GM18868 (cell line): ENCODE results near the gene PNLIP.

Experiments used
- ATAC-seq: cut with Tn5 transposase; IDR thresholded peaks from one replicate; pipeline ENCODE4 v1.9.1; 2021; ENCODE audit warnings: mild to moderate bottlenecking, moderate library complexity; ENCODE audit not compliant: unreplicated experiment

The PNLIP gene

GRCh38 chr10:116567335-116567734, 21.6 kb downstream of the PNLIP start:
- ATAC-seq, result no peak

DNA sequence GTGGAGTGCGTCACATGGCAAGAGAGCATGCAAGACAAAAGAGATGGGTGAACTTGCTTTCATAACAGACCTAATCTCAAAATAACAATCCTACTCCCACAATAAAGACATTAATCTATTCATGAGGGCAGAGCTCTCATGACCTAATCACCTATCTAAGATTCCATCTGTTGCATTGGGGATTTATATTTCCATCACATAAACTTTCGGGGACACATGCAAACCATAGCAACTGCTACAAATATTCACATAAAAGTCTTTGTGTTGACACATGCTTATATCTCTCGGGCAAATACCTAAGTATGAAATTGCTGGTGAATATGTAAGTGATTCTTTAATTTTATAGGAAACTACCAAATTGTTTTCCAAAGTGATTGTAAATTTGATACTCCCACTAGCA, 29.1 kb downstream of the PNLIP start:
- no peak for ATAC-seq

DNA sequence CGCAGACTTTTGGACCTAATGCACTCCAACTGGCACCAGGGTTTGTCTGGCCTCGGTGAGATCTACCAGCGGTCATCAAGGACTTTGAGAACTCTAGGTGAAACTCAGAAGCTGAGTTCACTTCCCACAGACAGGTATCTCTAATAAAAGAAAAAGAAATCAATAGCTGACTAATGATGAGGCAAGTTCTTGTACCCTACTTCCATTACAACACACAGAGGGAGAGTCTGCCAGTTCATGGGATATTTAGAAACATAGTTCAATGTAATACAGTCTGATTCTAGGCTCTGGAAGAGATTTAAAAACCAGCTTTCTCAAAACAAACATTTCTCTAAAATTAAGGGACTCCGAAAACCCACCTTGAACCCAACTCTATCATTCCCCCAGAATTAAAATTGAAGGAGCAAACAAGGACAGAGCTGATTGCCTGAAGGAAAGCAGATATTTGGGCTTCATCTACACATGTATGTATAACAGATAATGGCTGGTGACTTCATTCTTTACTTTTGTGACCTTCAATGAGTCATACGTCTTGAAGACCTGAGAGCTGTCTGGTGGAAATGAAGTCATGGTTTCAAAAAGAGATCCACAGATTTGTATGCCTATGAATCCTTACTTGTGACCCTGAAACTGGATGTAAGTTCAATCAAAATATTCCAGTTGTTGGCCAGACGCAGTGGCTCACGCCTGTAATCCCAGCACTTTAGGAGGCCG, 42.3 kb downstream of the PNLIP start:
- ATAC-seq, result no peak

GRCh38 chr10:116588995-116589394, 43.3 kb downstream of the PNLIP start:
- ATAC-seq, result no peak

DNA sequence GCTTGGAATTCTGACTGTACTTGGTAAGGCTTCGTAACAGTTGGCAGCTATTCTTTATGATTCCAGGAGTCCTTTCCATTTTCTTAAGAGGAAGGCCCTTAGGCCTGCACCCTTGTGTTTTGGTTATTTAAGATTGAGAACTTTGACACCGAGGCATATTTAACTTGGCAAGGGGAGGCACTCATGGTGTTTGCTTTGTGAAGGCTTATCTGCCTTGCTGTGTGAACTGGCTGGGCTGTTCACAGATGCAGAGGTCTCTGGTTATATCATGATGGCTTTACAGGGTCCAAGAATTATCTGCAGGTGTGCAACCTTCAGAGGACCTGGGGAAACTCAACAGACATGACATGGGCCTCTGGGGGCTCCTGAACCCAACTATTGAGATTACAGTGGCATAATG, 44.2 kb downstream of the PNLIP start:
- ATAC-seq, result no peak

DNA sequence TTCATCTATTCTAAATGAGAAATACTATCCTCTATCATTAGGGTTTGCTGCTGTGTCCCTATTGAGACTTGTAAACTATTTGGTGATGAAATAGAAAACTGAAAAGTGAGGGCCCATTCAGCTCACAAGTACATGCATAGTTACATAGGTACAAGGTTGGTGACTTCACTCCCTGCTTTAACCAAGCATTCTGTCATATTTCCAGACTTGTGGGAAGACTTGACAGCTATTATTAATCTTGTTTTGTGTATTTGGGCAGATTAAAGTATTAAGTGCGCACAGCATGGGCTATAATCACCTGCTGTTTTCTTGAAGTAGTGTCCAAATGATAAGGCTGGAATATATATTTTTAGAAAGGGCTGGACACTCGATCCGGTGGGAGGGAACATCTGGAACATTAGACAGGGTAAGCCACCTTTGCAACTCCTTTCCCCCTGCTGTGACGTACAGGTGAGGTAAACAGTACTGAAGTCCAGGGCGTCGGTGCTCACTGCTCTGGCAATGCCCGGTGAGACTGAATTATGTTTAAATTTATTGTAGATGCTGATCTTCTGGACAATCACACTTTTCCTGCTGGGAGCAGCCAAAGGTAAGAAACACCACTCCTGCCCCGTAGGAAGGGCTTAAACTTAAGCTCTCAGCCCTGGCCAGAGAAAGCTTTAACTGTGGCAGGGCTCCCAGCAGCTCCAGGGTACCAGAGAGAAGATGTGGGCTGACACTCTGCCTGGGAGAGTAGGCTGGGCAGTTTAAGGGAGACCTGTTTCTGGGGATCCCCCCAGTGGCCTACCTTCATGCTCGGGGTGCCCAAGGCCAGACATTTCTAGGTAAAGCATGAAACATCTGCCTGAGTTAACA, 45.1 kb downstream of the PNLIP start, which contains the start of gene PNLIPRP1:
TSS of gene PNLIPRP1 (plus strand) at position 370 of the 855 bp plus-strand sequence. CDS start at position 541, 171 bp downstream.
- no peak for ATAC-seq

DNA sequence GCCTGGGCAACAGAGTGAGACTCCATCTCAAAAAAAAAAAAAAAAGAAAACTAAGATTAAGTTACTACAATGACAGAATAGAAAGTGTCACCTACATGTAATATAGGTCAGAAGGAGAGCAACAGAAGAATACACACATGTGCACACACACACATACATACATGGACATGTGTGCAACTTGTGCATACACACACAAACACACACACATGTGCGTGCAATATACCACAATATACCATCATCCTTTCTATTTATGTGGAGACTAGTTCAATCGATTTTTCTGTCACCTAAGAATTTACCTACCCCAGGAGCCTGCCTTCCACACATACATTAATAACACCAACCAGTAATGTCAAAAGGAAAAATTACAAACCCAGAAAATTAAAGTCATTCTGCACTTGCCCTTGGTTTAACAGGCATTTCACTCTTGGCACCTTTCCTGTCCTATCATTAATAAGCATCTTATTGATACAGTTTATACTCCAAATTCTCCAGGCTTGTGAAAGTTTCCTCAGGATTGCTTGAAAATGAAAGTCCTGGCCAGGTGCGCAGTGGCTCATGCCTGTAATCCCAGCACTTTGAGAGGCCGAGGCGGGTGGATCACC, 47.5 kb downstream of the PNLIP start:
- ATAC-seq, result no peak

DNA sequence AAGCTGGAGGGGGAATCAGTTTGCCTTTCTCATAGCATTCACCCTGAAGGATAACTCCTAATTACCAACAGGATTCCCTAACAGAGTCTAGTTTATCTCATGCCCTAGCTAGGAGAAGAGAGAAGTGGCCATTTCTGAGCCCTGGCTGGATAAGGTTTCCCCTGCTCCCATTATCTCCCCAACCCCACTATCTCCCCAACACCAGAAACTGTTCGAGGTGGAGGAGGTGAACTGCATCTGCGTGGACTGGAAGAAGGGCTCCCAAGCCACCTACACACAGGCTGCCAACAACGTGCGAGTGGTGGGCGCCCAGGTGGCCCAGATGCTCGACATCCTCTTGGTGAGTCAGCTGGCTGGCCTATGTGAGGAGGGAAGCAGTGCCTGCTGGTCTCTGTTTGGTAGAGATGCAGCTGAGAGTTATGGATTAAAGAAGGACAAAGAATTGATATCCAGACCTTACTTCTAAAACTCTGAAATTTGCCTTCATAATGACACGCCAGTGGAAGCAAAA, 48.8 kb downstream of the PNLIP start:
- no peak for ATAC-seq

GRCh38 chr10:116596062-116596461, 50.3 kb downstream of the PNLIP start:
- ATAC-seq, result no peak

DNA sequence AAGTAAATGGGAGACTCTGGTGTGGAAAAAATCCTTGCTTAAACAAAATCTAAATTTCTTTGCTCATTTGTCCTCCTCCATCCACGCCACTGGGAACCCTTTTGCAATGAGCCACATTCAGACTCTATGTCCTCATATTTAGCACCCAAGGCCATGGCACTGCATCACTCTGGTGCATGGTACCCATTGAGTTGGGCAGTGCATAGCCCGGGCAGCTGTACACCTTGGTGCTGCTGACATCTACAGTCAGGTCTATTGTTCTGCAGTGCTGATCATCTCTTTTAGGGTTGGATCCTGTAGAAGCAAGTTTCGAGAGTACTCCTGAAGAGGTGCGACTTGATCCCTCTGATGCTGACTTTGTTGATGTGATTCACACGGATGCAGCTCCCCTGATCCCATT, 51.8 kb downstream of the PNLIP start:
- no peak for ATAC-seq

DNA sequence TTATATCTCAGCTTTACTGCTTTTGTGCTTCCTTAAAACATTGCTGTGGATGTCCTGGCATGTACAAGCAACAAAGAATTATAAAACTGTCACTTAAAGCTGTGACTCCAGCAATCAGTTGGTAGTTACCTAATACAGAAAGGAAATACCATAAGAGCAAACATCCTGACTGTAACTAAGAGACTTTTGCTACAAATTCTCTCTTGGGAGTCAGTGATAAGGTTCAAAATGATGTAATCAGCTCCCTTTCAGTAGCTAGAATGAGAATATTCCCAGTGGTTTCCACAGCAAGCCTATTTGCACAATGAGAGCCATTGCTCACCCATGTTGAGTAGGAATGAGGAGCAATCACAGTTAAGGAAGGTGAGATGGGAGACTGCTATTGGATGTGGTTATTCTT, 52.6 kb downstream of the PNLIP start:
- ATAC-seq, result no peak

DNA sequence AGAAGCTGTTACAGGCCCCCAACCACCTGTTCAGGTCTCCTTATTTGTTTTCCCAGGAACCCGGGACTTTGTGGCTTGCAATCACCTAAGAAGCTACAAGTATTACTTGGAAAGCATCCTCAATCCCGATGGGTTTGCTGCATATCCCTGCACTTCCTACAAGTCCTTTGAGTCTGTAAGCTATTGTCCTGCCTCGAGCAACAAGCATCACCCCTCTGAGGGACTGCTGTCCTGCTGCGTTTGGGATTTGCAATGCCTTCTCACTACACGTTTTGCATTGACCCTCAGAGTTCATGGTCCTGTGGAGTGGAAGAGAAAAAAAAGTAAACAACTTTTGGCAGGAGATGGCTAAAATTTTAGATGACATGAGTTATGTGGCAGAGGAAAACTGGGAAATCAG, 54.3 kb downstream of the PNLIP start:
- no peak for ATAC-seq

- ATAC-seq, result no peak
Measured at GRCh38 chr10:116602648-116603400, 57.1 kb downstream of the PNLIP start.

DNA sequence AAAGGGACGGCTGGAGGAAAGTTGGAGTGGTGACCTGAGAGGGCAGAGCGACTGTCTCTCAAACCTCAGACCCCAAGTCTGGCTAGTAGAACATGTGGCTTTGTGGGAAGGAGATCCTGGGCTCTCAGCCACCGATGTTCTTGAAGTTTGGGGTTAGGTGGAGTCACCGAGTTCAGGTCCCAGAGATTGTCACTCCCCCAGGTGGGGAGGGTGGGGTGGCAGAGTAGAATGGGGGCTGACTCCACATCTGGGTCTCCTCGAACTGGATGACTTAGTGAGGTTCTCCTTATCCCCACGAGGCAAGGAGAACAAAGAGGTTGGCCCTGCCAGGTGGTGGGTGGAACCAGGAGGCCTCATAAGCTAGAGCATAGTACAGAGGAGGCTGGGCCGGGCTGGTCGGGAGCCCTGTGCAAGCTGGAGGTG, 60.3 kb downstream of the PNLIP start:
- ATAC-seq, result no peak

DNA sequence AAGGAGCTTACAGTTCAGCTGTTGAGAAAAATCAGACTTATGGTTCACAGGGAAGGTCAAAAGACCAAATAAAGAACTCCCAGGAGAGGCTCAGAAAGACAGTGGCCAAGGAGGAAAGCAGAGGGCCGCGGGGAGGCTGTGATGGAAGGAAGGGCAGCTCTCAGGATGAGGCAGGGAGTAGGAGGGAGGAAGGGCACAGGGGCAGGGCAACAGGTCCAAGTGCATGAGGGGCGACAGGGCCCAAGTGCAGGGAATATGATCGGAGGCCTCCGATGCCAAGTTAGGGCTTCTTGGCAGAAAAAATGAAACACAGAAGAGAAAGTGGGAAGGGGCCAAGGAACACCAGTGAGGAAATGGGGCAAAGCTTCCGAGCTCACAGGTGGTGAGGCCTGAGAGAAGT, 61.6 kb downstream of the PNLIP start:
- no peak for ATAC-seq

DNA sequence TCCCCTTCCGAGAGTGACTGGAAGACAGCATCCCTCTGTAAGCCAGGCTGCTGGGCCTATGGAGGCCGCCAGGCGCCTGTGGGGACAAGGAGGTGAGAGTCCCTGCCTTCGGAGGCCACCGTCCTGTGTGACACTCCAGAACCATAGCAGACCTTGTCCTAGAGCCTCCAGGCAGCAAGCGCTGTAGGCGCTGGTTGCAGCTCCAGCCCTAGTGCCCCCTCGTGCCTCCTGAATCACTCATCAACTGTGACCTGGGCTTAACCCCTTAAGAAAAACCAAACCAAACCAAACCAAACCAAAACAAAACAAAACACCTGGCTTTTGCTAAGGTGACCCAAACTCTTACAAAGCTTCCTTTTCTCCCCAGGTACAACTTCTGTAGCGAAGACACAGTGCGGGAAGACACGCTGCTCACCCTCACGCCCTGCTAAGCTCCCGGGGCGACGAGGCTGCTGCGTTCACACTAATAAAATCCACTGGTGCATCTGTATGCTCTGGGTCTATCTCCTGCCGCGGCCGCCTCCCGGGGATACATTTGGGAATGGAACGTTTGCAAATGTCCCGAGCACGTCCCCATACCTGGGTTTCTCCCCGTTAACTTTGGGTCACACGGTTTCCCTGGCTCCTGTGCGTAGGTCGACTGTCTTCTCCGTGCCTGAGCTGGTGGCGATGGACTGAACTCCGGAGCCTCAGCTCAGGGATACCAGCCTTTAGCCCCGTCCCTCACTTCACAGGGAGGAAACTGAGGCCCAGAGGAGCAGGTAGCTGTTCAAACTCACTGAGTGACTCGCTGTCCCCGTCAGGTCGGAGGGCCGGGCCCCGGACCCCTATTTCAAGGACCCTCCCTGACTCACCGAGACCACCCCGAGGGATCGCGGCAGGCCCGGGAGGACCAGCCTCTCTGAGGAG, 63.2 kb downstream of the PNLIP start:
- no peak for ATAC-seq

GRCh38 chr10:116610443-116611152, 64.9 kb downstream of the PNLIP start:
- no peak for ATAC-seq

DNA sequence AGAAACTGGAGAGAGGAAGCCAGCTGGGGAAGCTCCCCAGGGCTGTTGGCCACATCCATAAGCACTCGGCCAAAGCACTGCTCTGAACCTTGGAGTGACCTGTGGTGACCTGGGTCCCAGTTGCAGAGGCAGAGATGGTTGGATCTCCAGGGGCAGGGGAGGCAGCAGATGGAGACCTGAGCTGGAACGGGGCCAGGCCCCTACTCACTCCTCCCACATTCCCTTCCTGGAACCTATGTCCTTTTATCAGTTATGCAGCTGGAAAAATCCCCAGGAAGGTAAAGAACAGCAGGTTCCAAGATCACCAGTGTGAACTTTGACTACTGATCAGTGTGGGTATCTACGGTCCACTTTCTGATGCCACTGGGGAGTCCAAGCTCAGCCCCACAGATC, 65.4 kb downstream of the PNLIP start:
- no peak for ATAC-seq

GRCh38 chr10:116612107-116612769, 66.5 kb downstream of the PNLIP start:
- no peak for ATAC-seq
